ENCODE data around the gene NTM.

NTM gene

GRCh38 chr11:131867457-131868257, 497.2 kb downstream of the NTM start:
- peaks cover 5% of the 10 kb centered on the region for H3K4me1 ChIP-seq (ENCODE audit: control insufficient read depth, insufficient read depth, low read depth, low read length)
- DNase-seq, result peak; percentile 84
- H4K91ac ChIP-seq (ENCODE audit: low read length), result peak overlapping the region; percentile 37
- H3K4me3 ChIP-seq (ENCODE audit: insufficient read depth in 1 of 2, low read depth in 1 of 2, low read length in 2 of 2), result no peak overlapping the region
- H2AFZ ChIP-seq (ENCODE audit: low read depth, low read length), result no peak overlapping the region
- H3K36me3 ChIP-seq (ENCODE audit: control insufficient read depth in 1 of 2, insufficient read depth in 2 of 2, low read depth in 1 of 2, low read length in 2 of 2), result no peaks in the 10 kb centered on the region
- peak overlapping the region in 1 of 2 experiments; percentile 9 for H3K14ac ChIP-seq (ENCODE audit: low read length in 2 of 2)
- WGBS, result 55% methylated on average over 9 of the region's 10 CpGs
- H2BK12ac ChIP-seq (ENCODE audit: low read length in 2 of 2), result peak overlapping the region in 1 of 2 experiments; percentile 68
- no peak overlapping the region for H3K23ac ChIP-seq (ENCODE audit: low read length in 2 of 2)
- no peak overlapping the region for H2BK5ac ChIP-seq (ENCODE audit: low read depth, low read length, poor library complexity, severe bottlenecking)
- H2BK120ac ChIP-seq (ENCODE audit: low read depth, low read length), result no peak overlapping the region
- H3K27me3 ChIP-seq (ENCODE audit: control insufficient read depth in 1 of 2, insufficient read depth in 1 of 2, low read length in 2 of 2), result no peaks in the 10 kb centered on the region
- H4K8ac ChIP-seq (ENCODE audit: low read length), result peak overlapping the region; percentile 38
- no peak overlapping the region for H2AK5ac ChIP-seq (ENCODE audit: low read length, severe bottlenecking)
- H3K27ac ChIP-seq (ENCODE audit: low read length, poor library complexity, severe bottlenecking), result no peak overlapping the region
- H3K79me1 ChIP-seq (replicated peaks; ENCODE audit: low read length, poor library complexity, severe bottlenecking), result peaks cover 4% of the 10 kb centered on the region
- H3K9ac ChIP-seq (ENCODE audit: low read length), result no peak overlapping the region
- peak overlapping the region in 1 of 2 experiments; percentile 38 for H3K4ac ChIP-seq (ENCODE audit: low read depth in 1 of 2, low read length in 2 of 2)
- no peak overlapping the region for H3K4me2 ChIP-seq (ENCODE audit: low read length, poor library complexity, severe bottlenecking)
- no peak overlapping the region for H3K18ac ChIP-seq (ENCODE audit: low read depth in 1 of 2, low read length in 2 of 2)
- H2BK15ac ChIP-seq (ENCODE audit: low read depth, poor library complexity, severe bottlenecking), result no peak overlapping the region
- no peaks in the 10 kb centered on the region for H3K9me3 ChIP-seq (ENCODE audit: control insufficient read depth, low read length)

GRCh38 chr11:131868629-131869507, 498.5 kb downstream of the NTM start:
- no peak overlapping the region for H3K4ac ChIP-seq (ENCODE audit: low read depth in 1 of 2, low read length in 2 of 2)

DNA sequence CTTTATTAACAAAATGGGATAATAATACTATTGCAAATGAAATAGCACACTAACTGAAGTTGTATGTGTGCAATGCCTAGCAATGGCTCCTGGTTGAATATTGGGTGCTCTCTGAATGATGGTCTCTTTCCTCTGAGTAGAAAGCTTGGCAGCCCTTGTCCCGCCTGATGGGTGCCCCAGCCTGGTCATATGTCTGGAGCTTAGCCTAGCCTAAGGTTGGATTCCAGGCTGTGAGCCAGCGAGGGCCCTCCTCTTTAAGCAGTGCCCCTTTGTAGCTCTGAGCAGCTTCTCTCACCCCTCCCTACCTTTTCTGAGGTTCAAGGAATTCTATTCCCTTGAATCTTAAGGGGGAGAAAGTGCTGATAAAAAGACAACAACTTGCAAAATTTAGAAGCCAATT, 499.9 kb downstream of the NTM start:
- no peak overlapping the region for H2BK120ac ChIP-seq (ENCODE audit: low read depth, low read length)
- H2BK5ac ChIP-seq (ENCODE audit: low read depth, low read length, poor library complexity, severe bottlenecking), result no peak overlapping the region
- H4K91ac ChIP-seq (ENCODE audit: low read length), result no peak overlapping the region
- peaks cover 4% of the 10 kb centered on the region for H3K79me1 ChIP-seq (replicated peaks; ENCODE audit: low read length, poor library complexity, severe bottlenecking)
- WGBS, result 100% methylated on average over 1 of the region's 2 CpGs
- H3K4me1 ChIP-seq (ENCODE audit: control insufficient read depth, insufficient read depth, low read depth, low read length), result peaks cover 5% of the 10 kb centered on the region
- no peak overlapping the region for H3K27ac ChIP-seq (ENCODE audit: low read length, poor library complexity, severe bottlenecking)
- H2BK15ac ChIP-seq (ENCODE audit: low read depth, poor library complexity, severe bottlenecking), result no peak overlapping the region
- no peak overlapping the region for H3K23ac ChIP-seq (ENCODE audit: low read length in 2 of 2)
- no peak overlapping the region for H3K18ac ChIP-seq (ENCODE audit: low read depth in 1 of 2, low read length in 2 of 2)
- no peak overlapping the region for H4K8ac ChIP-seq (ENCODE audit: low read length)
- H3K9ac ChIP-seq (ENCODE audit: low read length), result no peak overlapping the region
- no peak for DNase-seq
- no peak overlapping the region for H2AK5ac ChIP-seq (ENCODE audit: low read length, severe bottlenecking)
- no peaks in the 10 kb centered on the region for H3K27me3 ChIP-seq (ENCODE audit: control insufficient read depth in 1 of 2, insufficient read depth in 1 of 2, low read length in 2 of 2)
- no peak overlapping the region for H2AFZ ChIP-seq (ENCODE audit: low read depth, low read length)
- H3K4me3 ChIP-seq (ENCODE audit: insufficient read depth in 1 of 2, low read depth in 1 of 2, low read length in 2 of 2), result no peak overlapping the region
- H3K4me2 ChIP-seq (ENCODE audit: low read length, poor library complexity, severe bottlenecking), result no peak overlapping the region
- no peaks in the 10 kb centered on the region for H3K36me3 ChIP-seq (ENCODE audit: control insufficient read depth in 1 of 2, insufficient read depth in 2 of 2, low read depth in 1 of 2, low read length in 2 of 2)
- H3K9me3 ChIP-seq (ENCODE audit: control insufficient read depth, low read length), result no peaks in the 10 kb centered on the region
- no peak overlapping the region for H3K14ac ChIP-seq (ENCODE audit: low read length in 2 of 2)
- no peak overlapping the region for H2BK12ac ChIP-seq (ENCODE audit: low read length in 2 of 2)
- no peak overlapping the region for H3K4ac ChIP-seq (ENCODE audit: low read depth in 1 of 2, low read length in 2 of 2)

More at GRCh38 chr11:131868629-131869507, 498.5 kb downstream of the NTM start:
- Histone ChIP-seq H3K79me1 (replicated peaks; ENCODE audit: low read length, poor library complexity, severe bottlenecking) (peaks cover 4% of the 10 kb centered on the region), H3K27me3 (ENCODE audit: control insufficient read depth in 1 of 2, insufficient read depth in 1 of 2, low read length in 2 of 2) (no peaks in the 10 kb centered on the region), H3K4me1 (ENCODE audit: control insufficient read depth, insufficient read depth, low read depth, low read length) (peaks cover 5% of the 10 kb centered on the region), H3K36me3 (ENCODE audit: control insufficient read depth in 1 of 2, insufficient read depth in 2 of 2, low read depth in 1 of 2, low read length in 2 of 2) (no peaks in the 10 kb centered on the region), H2BK5ac (ENCODE audit: low read depth, low read length, poor library complexity, severe bottlenecking) (no peak overlapping the region), H3K27ac (ENCODE audit: low read length, poor library complexity, severe bottlenecking) (no peak overlapping the region), H2BK15ac (ENCODE audit: low read depth, poor library complexity, severe bottlenecking) (no peak overlapping the region), H2BK120ac (ENCODE audit: low read depth, low read length) (no peak overlapping the region), H4K8ac (ENCODE audit: low read length) (no peak overlapping the region), H3K4me3 (ENCODE audit: insufficient read depth in 1 of 2, low read depth in 1 of 2, low read length in 2 of 2) (no peak overlapping the region), H3K4me2 (ENCODE audit: low read length, poor library complexity, severe bottlenecking) (no peak overlapping the region), H2AFZ (ENCODE audit: low read depth, low read length) (no peak overlapping the region), H3K9me3 (ENCODE audit: control insufficient read depth, low read length) (no peaks in the 10 kb centered on the region), H3K14ac (ENCODE audit: low read length in 2 of 2) (no peak overlapping the region), H3K9ac (ENCODE audit: low read length) (no peak overlapping the region), H2AK5ac (ENCODE audit: low read length, severe bottlenecking) (peak overlapping the region; percentile 42), H4K91ac (ENCODE audit: low read length) (no peak overlapping the region), H3K23ac (ENCODE audit: low read length in 2 of 2) (no peak overlapping the region), H3K18ac (ENCODE audit: low read depth in 1 of 2, low read length in 2 of 2) (no peak overlapping the region), H2BK12ac (ENCODE audit: low read length in 2 of 2) (peak overlapping the region in 1 of 2 experiments; percentile 72)
- DNase-seq, result peak; percentile 14
- 84% methylated on average over 17 of the region's 18 CpGs for WGBS

GRCh38 chr11:131871006-131871405, 500.6 kb downstream of the NTM start:
- H3K27ac ChIP-seq (ENCODE audit: low read length, poor library complexity, severe bottlenecking), result no peak overlapping the region
- H3K9me3 ChIP-seq (ENCODE audit: control insufficient read depth, low read length), result no peaks in the 10 kb centered on the region
- no peak overlapping the region for H2BK15ac ChIP-seq (ENCODE audit: low read depth, poor library complexity, severe bottlenecking)
- no peak overlapping the region for H3K4me3 ChIP-seq (ENCODE audit: insufficient read depth in 1 of 2, low read depth in 1 of 2, low read length in 2 of 2)
- no peak overlapping the region for H2AK5ac ChIP-seq (ENCODE audit: low read length, severe bottlenecking)
- H3K27me3 ChIP-seq (ENCODE audit: control insufficient read depth in 1 of 2, insufficient read depth in 1 of 2, low read length in 2 of 2), result no peaks in the 10 kb centered on the region
- no peak overlapping the region for H2BK12ac ChIP-seq (ENCODE audit: low read length in 2 of 2)
- no peak overlapping the region for H4K8ac ChIP-seq (ENCODE audit: low read length)
- no peak overlapping the region for H4K91ac ChIP-seq (ENCODE audit: low read length)
- no peak overlapping the region for H3K4me2 ChIP-seq (ENCODE audit: low read length, poor library complexity, severe bottlenecking)
- 87% methylated on average over 1 of the region's 2 CpGs for WGBS
- no peaks in the 10 kb centered on the region for H3K36me3 ChIP-seq (ENCODE audit: control insufficient read depth in 1 of 2, insufficient read depth in 2 of 2, low read depth in 1 of 2, low read length in 2 of 2)
- H3K23ac ChIP-seq (ENCODE audit: low read length in 2 of 2), result no peak overlapping the region
- H3K18ac ChIP-seq (ENCODE audit: low read depth in 1 of 2, low read length in 2 of 2), result no peak overlapping the region
- no peak for DNase-seq
- H3K79me1 ChIP-seq (replicated peaks; ENCODE audit: low read length, poor library complexity, severe bottlenecking), result peaks cover 4% of the 10 kb centered on the region
- no peak overlapping the region for H2BK120ac ChIP-seq (ENCODE audit: low read depth, low read length)
- H3K9ac ChIP-seq (ENCODE audit: low read length), result no peak overlapping the region
- H2BK5ac ChIP-seq (ENCODE audit: low read depth, low read length, poor library complexity, severe bottlenecking), result no peak overlapping the region
- H3K14ac ChIP-seq (ENCODE audit: low read length in 2 of 2), result no peak overlapping the region
- no peak overlapping the region for H3K4ac ChIP-seq (ENCODE audit: low read depth in 1 of 2, low read length in 2 of 2)
- peaks cover 5% of the 10 kb centered on the region for H3K4me1 ChIP-seq (ENCODE audit: control insufficient read depth, insufficient read depth, low read depth, low read length)
- H2AFZ ChIP-seq (ENCODE audit: low read depth, low read length), result no peak overlapping the region

Data from mesenchymal stem cell (in vitro differentiated cells and primary cell).